Astrocyte (in vitro differentiated cells and primary cell): ENCODE results near the gene NKAIN2. TPM values are rescaled to one million over a fixed set of nuclear protein-coding genes. Genes with fewer than 3 reads are reported as not detected.

Experiments used
- DNase-seq: peaks from one replicate; pipeline ENCODE4 v3.0.0-alpha.2; 2010; ENCODE audit warnings: low read depth
- FAIRE-seq: peaks from 2 replicates; lab custom pipeline; 2011; peaks lifted over from hg19 to GRCh38; lab: Jason Lieb, UNC
- H2AFZ ChIP-seq: 2 replicates; pipeline ENCODE4 v1.6.0; 2012; ENCODE audit warnings: low read depth, low read length, inconsistent platforms
- H3K27ac ChIP-seq: 2 replicates; pipeline ENCODE4 v1.5.1; 2011; ENCODE audit warnings: low read depth, low read length, inconsistent platforms
- H3K27me3 ChIP-seq: 2 replicates; pipeline ENCODE4 v1.6.0; 2011; ENCODE audit warnings: low read length, inconsistent platforms; ENCODE audit not compliant: insufficient read depth
- H3K36me3 ChIP-seq: 2 replicates; pipeline ENCODE4 v1.5.1; 2011; ENCODE audit warnings: low read length, inconsistent platforms; ENCODE audit not compliant: insufficient read depth
- H3K4me1 ChIP-seq: 2 replicates; pipeline ENCODE4 v1.5.1; 2011; ENCODE audit warnings: low read length, inconsistent platforms; ENCODE audit not compliant: insufficient read depth
- H3K4me2 ChIP-seq: 2 replicates; pipeline ENCODE4 v1.6.0; 2012; ENCODE audit warnings: low read length, inconsistent platforms
- H3K4me3 ChIP-seq: 2 replicates; pipeline ENCODE4 v1.5.1; 2011; ENCODE audit warnings: low read depth, mild to moderate bottlenecking, low read length, inconsistent platforms; ENCODE audit not compliant: insufficient read depth
- H3K79me2 ChIP-seq: 2 replicates; pipeline ENCODE4 v1.6.0; 2012; ENCODE audit warnings: mild to moderate bottlenecking, low read length, inconsistent platforms; ENCODE audit not compliant: insufficient read depth
- H3K9ac ChIP-seq: 2 replicates; pipeline ENCODE4 v1.6.0; 2012; ENCODE audit warnings: mild to moderate bottlenecking, low read length, inconsistent platforms
- H3K9me3 ChIP-seq: 2 replicates; pipeline ENCODE4 v1.5.1; 2012; ENCODE audit warnings: low read depth, mild to moderate bottlenecking, low read length, inconsistent platforms; ENCODE audit not compliant: insufficient read depth
- H4K20me1 ChIP-seq: 2 replicates; pipeline ENCODE4 v1.6.0; 2012; ENCODE audit warnings: low read length, inconsistent platforms; ENCODE audit not compliant: insufficient read depth
- H3K27ac Mint-ChIP-seq: one replicate; pipeline ENCODE4 v1.8.0; 2021; ENCODE audit warnings: mild to moderate bottlenecking, mixed read lengths; ENCODE audit not compliant: unreplicated experiment
- H3K27me3 Mint-ChIP-seq: one replicate; pipeline ENCODE4 v1.8.0; 2021; ENCODE audit warnings: low read depth, mixed read lengths; ENCODE audit not compliant: unreplicated experiment
- H3K36me3 Mint-ChIP-seq: one replicate; pipeline ENCODE4 v1.8.0; 2021; ENCODE audit warnings: low read depth, mixed read lengths; ENCODE audit not compliant: unreplicated experiment
- H3K4me1 Mint-ChIP-seq: one replicate; pipeline ENCODE4 v1.8.0; 2021; ENCODE audit warnings: low read depth, mixed read lengths; ENCODE audit not compliant: unreplicated experiment
- H3K4me3 Mint-ChIP-seq: one replicate; pipeline ENCODE4 v1.8.0; 2021; ENCODE audit warnings: mild to moderate bottlenecking, moderate library complexity, mixed read lengths; ENCODE audit not compliant: unreplicated experiment
- H3K9me3 Mint-ChIP-seq: one replicate; pipeline ENCODE4 v1.8.0; 2021; ENCODE audit warnings: mild to moderate bottlenecking, mixed read lengths; ENCODE audit not compliant: unreplicated experiment
- CTCF ChIP-seq: IDR thresholded peaks from 2 replicates; pipeline ENCODE4 v1.5.1; 2011; ENCODE audit warnings: low read depth, mild to moderate bottlenecking, inconsistent platforms, low read length, moderate library complexity; ENCODE audit not compliant: insufficient read depth
- EZH2 ChIP-seq: IDR thresholded peaks from 2 replicates; pipeline ENCODE4 v1.6.1; 2012; ENCODE audit warnings: mild to moderate bottlenecking, low read length, inconsistent platforms; ENCODE audit not compliant: insufficient read depth
- total RNA-seq: library from RNA; stranded (reverse); gene quantifications from 2 replicates; pipeline ENCODE4 v1.2.1, GENCODE V29; 2021

The NKAIN2 gene
- total RNA-seq, 1 donor from 2014 or later = 0.07 TPM

GRCh38 chr6:124132256-124132655, 328.6 kb downstream of the NKAIN2 start:
- peaks cover 20% of the 10 kb centered on the region for H3K4me1 Mint-ChIP-seq
- Histone ChIP-seq H3K4me2 (no peak overlapping the region), H3K36me3 (no peaks in the 10 kb centered on the region), H4K20me1 (no peaks in the 10 kb centered on the region), H3K9me3 (no peaks in the 10 kb centered on the region), H3K27ac (no peak overlapping the region), H3K4me3 (no peak overlapping the region), H3K79me2 (no peaks in the 10 kb centered on the region), H3K27me3 (peaks cover 4% of the 10 kb centered on the region), H3K4me1 (no peaks in the 10 kb centered on the region), H3K9ac (no peak overlapping the region), H2AFZ (no peak overlapping the region)
- H3K27me3 Mint-ChIP-seq = peaks cover 3% of the 10 kb centered on the region
- TF ChIP-seq CTCF = no peak
- TF ChIP-seq EZH2 = no peak
- H3K4me3 Mint-ChIP-seq = no peak overlapping the region
- no peak for FAIRE-seq
- peak overlapping the region; percentile 26 for H3K27ac Mint-ChIP-seq
- peaks cover 7% of the 10 kb centered on the region for H3K9me3 Mint-ChIP-seq
- DNase-seq = peak; percentile 1
- H3K36me3 Mint-ChIP-seq = no peaks in the 10 kb centered on the region

GRCh38 chr6:124142852-124143251, 339.2 kb downstream of the NKAIN2 start:
- TF ChIP-seq EZH2 (no peak), CTCF (no peak)
- H3K4me1 ChIP-seq = no peaks in the 10 kb centered on the region

GRCh38 chr6:124143435-124143834, 339.8 kb downstream of the NKAIN2 start:
- Mint-ChIP-seq H3K9me3 (no peaks in the 10 kb centered on the region), H3K27ac (no peak overlapping the region), H3K4me1 (no peaks in the 10 kb centered on the region), H3K36me3 (no peaks in the 10 kb centered on the region), H3K27me3 (no peaks in the 10 kb centered on the region), H3K4me3 (no peak overlapping the region)
- H3K4me1 ChIP-seq = no peaks in the 10 kb centered on the region
- H3K79me2 ChIP-seq = no peaks in the 10 kb centered on the region
- H3K9ac ChIP-seq = no peak overlapping the region
- H3K4me2 ChIP-seq = no peak overlapping the region
- no peak overlapping the region for H2AFZ ChIP-seq
- no peaks in the 10 kb centered on the region for H3K36me3 ChIP-seq
- DNase-seq = no peak
- no peak for FAIRE-seq
- no peaks in the 10 kb centered on the region for H4K20me1 ChIP-seq
- TF ChIP-seq CTCF (no peak), EZH2 (no peak)
- no peaks in the 10 kb centered on the region for H3K9me3 ChIP-seq
- H3K27me3 ChIP-seq = no peaks in the 10 kb centered on the region
- no peak overlapping the region for H3K4me3 ChIP-seq
- no peak overlapping the region for H3K27ac ChIP-seq

More at GRCh38 chr6:124142852-124143251, 339.2 kb downstream of the NKAIN2 start:
- Mint-ChIP-seq H3K36me3 (no peaks in the 10 kb centered on the region), H3K27ac (no peak overlapping the region), H3K27me3 (no peaks in the 10 kb centered on the region), H3K9me3 (no peaks in the 10 kb centered on the region), H3K4me1 (no peaks in the 10 kb centered on the region), H3K4me3 (no peak overlapping the region)
- no peaks in the 10 kb centered on the region for H3K79me2 ChIP-seq
- no peak overlapping the region for H3K4me2 ChIP-seq
- H3K4me3 ChIP-seq = no peak overlapping the region
- no peaks in the 10 kb centered on the region for H3K9me3 ChIP-seq
- no peaks in the 10 kb centered on the region for H3K27me3 ChIP-seq
- DNase-seq (no peak), FAIRE-seq (no peak)
- no peak overlapping the region for H3K27ac ChIP-seq
- H3K36me3 ChIP-seq = no peaks in the 10 kb centered on the region
- H4K20me1 ChIP-seq = no peaks in the 10 kb centered on the region
- H3K9ac ChIP-seq = no peak overlapping the region
- no peak overlapping the region for H2AFZ ChIP-seq
